ENCODE results near the gene MLST8.
"Not testable (repeated sequence)": the region's sequence is repeated elsewhere in the genome, so short reads cannot be mapped to it uniquely, and the experiment has no call there.

Gene MLST8

DNA sequence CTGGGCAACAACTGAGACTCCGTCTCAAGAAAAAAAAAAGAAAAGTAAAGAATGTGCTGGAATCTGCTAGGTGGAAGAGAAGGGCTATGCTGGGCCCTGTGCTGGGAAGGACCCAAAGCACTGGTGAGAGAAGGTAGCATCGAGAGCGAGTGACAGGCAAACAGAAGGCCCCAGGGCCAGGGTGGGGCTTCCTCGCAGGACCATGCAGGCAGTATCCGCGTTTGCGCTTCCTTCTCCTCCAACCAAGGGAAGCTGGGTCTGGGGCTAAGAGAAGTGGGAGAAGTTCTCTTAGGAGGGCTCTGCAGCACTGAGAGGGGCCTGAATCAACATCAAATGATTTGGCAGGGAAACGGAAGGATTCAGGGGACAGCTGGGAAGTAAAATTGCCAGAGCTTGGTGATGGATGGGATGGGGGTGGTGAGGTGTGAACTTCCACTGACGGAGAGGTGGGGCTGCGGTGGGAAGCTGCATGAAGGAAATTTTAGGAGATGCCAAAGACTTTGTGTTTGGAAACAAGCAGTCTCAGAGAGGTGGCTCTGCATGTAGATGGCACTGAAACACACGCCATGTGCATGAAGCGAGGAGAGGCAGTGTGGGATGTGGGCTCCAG, 51.4 kb downstream of the MLST8 start:
- Histone ChIP-seq H3K27me3 (no peaks in the 10 kb centered on the region), H3K4me1 (peaks cover 6 to 9% (median 8%) of the 10 kb centered on the region in 4 donors), H3K9me3 (no peaks in the 10 kb centered on the region), H3K4me3 (no peak overlapping the region), H3K27ac (no peak overlapping the region), H3K36me3 (peaks cover 77 to 91% (median 82%) of the 10 kb centered on the region in 3 donors)
- intact Hi-C loops (cut with DNase I; ENCODE audit: low total_unique reads) = no loop called here
- no peak for DNase-seq
- TF ChIP-seq, protein P1, sequence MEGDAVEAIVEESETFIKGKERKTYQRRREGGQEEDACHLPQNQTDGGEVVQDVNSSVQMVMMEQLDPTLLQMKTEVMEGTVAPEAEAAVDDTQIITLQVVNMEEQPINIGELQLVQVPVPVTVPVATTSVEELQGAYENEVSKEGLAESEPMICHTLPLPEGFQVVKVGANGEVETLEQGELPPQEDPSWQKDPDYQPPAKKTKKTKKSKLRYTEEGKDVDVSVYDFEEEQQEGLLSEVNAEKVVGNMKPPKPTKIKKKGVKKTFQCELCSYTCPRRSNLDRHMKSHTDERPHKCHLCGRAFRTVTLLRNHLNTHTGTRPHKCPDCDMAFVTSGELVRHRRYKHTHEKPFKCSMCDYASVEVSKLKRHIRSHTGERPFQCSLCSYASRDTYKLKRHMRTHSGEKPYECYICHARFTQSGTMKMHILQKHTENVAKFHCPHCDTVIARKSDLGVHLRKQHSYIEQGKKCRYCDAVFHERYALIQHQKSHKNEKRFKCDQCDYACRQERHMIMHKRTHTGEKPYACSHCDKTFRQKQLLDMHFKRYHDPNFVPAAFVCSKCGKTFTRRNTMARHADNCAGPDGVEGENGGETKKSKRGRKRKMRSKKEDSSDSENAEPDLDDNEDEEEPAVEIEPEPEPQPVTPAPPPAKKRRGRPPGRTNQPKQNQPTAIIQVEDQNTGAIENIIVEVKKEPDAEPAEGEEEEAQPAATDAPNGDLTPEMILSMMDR (IDR thresholded peaks at IDR 0.05) = no peak

DNA sequence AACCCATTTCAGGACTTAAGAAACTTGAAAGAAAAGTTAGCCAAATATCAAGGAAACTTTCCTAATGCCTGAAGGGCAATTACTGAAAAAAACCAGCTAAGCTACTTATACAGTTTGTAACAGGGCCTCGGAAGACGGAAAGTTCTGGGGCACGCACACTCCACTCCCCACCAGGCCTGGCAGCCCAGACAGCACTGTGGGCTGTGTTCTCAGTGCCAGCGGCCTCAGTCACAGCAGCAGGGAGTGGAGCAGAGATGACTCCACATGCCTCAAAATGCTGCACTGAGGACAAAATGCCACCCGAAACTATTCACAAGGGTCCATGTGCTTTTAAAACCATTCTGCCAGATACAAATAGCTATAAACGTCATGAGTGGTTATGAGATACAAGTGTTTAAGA, 52.5 kb downstream of the MLST8 start:
- peaks cover 86 to 100% (median 93%) of the 10 kb centered on the region in 3 donors for H3K36me3 ChIP-seq
- H3K4me1 ChIP-seq = no peaks in the 10 kb centered on the region
- intact Hi-C loops (cut with DNase I; ENCODE audit: low total_unique reads) = no loop called here
- H3K27ac ChIP-seq = no peak overlapping the region
- no peak overlapping the region for H3K4me3 ChIP-seq
- TF ChIP-seq, protein P1 (IDR thresholded peaks at IDR 0.05) = no peak
- H3K9me3 ChIP-seq = no peaks in the 10 kb centered on the region
- no peaks in the 10 kb centered on the region for H3K27me3 ChIP-seq
- no peak for DNase-seq

DNA sequence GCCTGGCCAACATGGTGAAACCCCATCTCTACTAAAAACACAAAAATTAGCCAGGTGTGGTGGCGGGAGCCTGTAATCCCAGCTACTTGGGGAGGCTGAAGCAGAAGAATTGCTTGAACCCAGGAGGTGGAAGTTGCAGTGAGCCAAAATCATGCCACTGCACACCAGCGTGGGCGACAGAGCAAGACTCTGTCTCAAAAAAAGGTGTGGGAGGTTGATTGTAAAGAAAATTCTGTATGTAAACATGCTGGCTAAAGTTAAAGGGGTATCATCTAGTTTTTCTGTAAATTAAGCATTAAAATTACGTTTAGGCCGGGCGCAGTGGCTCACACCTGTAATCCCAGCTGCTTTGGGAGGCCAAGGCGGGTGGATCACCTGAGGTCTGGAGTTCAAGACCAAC, 53.3 kb downstream of the MLST8 start:
- H3K4me1 ChIP-seq; H3K27me3 ChIP-seq; H3K27ac ChIP-seq; H3K9me3 ChIP-seq; H3K4me3 ChIP-seq; intact Hi-C loops (cut with DNase I; ENCODE audit: low total_unique reads); DNase-seq: not testable (repeated sequence)
- H3K36me3 ChIP-seq = peaks cover 86 to 100% (median 98%) of the 10 kb centered on the region in 3 donors

Data from tibial artery (tissue), 4 donors.